ENCODE data around the gene CFAP53.

Gene CFAP53

GRCh38 chr18:50287441-50288347 lies 21.4 kb upstream of the CFAP53 start, which contains the start of gene CXXC1:
TSS of gene CXXC1 (minus strand) at chr18:50287692. CDS start at chr18:50287589, 103 bp downstream.
- peak; percentile 97 for DNase-seq

GRCh38 chr18:50287028-50287440 lies 20.7 kb upstream of the CFAP53 start:
- no peak for DNase-seq

- DNase-seq: peak; percentile 65
These were observed 20.2 kb upstream of the CFAP53 start for GRCh38 chr18:50286391-50287027.

GRCh38 chr18:50285631-50286321 lies 19.5 kb upstream of the CFAP53 start:
- DNase-seq: no peak

GRCh38 chr18:50285071-50285470 lies 18.8 kb upstream of the CFAP53 start:
- no peak for DNase-seq

- DNase-seq: no peak
These were observed 18.1 kb upstream of the CFAP53 start for GRCh38 chr18:50284255-50284885.

GRCh38 chr18:50283469-50284209 lies 17.3 kb upstream of the CFAP53 start:
- DNase-seq: no peak

- no peak for DNase-seq
These were observed 16.4 kb upstream of the CFAP53 start for GRCh38 chr18:50282521-50283335.

GRCh38 chr18:50281972-50282520 lies 15.8 kb upstream of the CFAP53 start:
- no peak for DNase-seq

- peak; percentile 96 for DNase-seq
These were observed 15.1 kb upstream of the CFAP53 start, which contains the start of gene MBD1 for GRCh38 chr18:50281295-50281971. TSS of gene MBD1 (minus strand) at chr18:50281523. CDS start at chr18:50279992, 1,531 bp downstream.

GRCh38 chr18:50280707-50281294 lies 14.5 kb upstream of the CFAP53 start:
- no peak for DNase-seq

- no peak for DNase-seq
These were observed 13.5 kb upstream of the CFAP53 start for GRCh38 chr18:50279752-50280151.

GRCh38 chr18:50277942-50278341 lies 11.6 kb upstream of the CFAP53 start:
- DNase-seq: no peak

- DNase-seq: no peak
These were observed 10.2 kb upstream of the CFAP53 start for GRCh38 chr18:50276452-50276851.

- no peak for DNase-seq
These were observed 9.3 kb upstream of the CFAP53 start for GRCh38 chr18:50275503-50276036.

GRCh38 chr18:50274941-50275340 lies 8.6 kb upstream of the CFAP53 start:
- no peak for DNase-seq

GRCh38 chr18:50274044-50274442 lies 7.7 kb upstream of the CFAP53 start:
- no peak for DNase-seq

- DNase-seq: no peak
These were observed 7.1 kb upstream of the CFAP53 start for GRCh38 chr18:50273203-50274043.

- DNase-seq: no peak
These were observed 6.3 kb upstream of the CFAP53 start for GRCh38 chr18:50272568-50272967.

Data from stimulated activated CD4-positive, alpha-beta T cell treated with anti-CD3 and anti-CD28 coated beads, Interleukin-15, amount 100 ng/mL, for 24 hours (primary cell).